ENCODE results near the gene ABHD2. TPM values are rescaled to one million over a fixed set of nuclear protein-coding genes. Genes with fewer than 3 reads are reported as not detected.
"Not testable (repeated sequence)": the region's sequence is repeated elsewhere in the genome, so short reads cannot be mapped to it uniquely, and the experiment has no call there.

Gene ABHD2
- total RNA-seq, 1 donor from 2014 or later, result 49.1 TPM

GRCh38 chr15:89121414-89121813 is 33.2 kb downstream of the ABHD2 start:
- ATAC-seq, result peak; percentile 89

GRCh38 chr15:89122505-89123180 is 34.4 kb downstream of the ABHD2 start:
- ATAC-seq, result no peak

GRCh38 chr15:89123181-89123525 is 34.9 kb downstream of the ABHD2 start:
- ATAC-seq, result no peak

GRCh38 chr15:89125088-89125826 is 37.0 kb downstream of the ABHD2 start:
- no peak for ATAC-seq

GRCh38 chr15:89126009-89126408 is 37.8 kb downstream of the ABHD2 start:
- no peak for ATAC-seq

- ATAC-seq, result peak; percentile 72
These were observed 38.9 kb downstream of the ABHD2 start for GRCh38 chr15:89127054-89127702.

GRCh38 chr15:89128320-89129122 is 40.3 kb downstream of the ABHD2 start:
- ATAC-seq, result no peak

GRCh38 chr15:89129123-89129815 is 41.0 kb downstream of the ABHD2 start:
- peak; percentile 34 for ATAC-seq

- ATAC-seq, result no peak
These were observed 41.5 kb downstream of the ABHD2 start for GRCh38 chr15:89129816-89130134.

GRCh38 chr15:89130201-89130600 is 41.9 kb downstream of the ABHD2 start:
- no peak for ATAC-seq

- no peak for ATAC-seq
These were observed 43.5 kb downstream of the ABHD2 start for GRCh38 chr15:89131731-89132130.

- ATAC-seq, result peak; percentile 30
These were observed 44.6 kb downstream of the ABHD2 start for GRCh38 chr15:89132611-89133507.

GRCh38 chr15:89135387-89136077 is 47.3 kb downstream of the ABHD2 start:
- not testable (repeated sequence) for ATAC-seq

- no peak for ATAC-seq
These were observed 48.0 kb downstream of the ABHD2 start for GRCh38 chr15:89136078-89136806.

GRCh38 chr15:89136818-89137772 is 48.8 kb downstream of the ABHD2 start:
- peak; percentile 34 for ATAC-seq

- no peak for ATAC-seq
These were observed 49.7 kb downstream of the ABHD2 start for GRCh38 chr15:89137926-89138325.

- no peak for ATAC-seq
These were observed 50.9 kb downstream of the ABHD2 start for GRCh38 chr15:89138999-89139612.
